Muscle of leg (tissue), 11 donors: ENCODE measurements around the gene MCAT. TPM values are rescaled to one million over a fixed set of nuclear protein-coding genes. Genes with fewer than 3 reads are reported as not detected.

ENCODE experiments used
- DNase-seq: peaks from one replicate; pipeline ENCODE4 v3.0.0; 2013
- H3K27ac ChIP-seq: one replicate; pipeline ENCODE4 v1.5.1; 2013; ENCODE audit warnings: mild to moderate bottlenecking, low read length, control low read depth
- H3K27me3 ChIP-seq: one replicate; pipeline ENCODE4 v1.6.1; 2013; ENCODE audit warnings: low read length; ENCODE audit not compliant: control insufficient read depth, insufficient read depth
- H3K36me3 ChIP-seq: one replicate; pipeline ENCODE4 v1.6.1; 2013; ENCODE audit warnings: low read length; ENCODE audit not compliant: control insufficient read depth, insufficient read depth
- H3K4me1 ChIP-seq: one replicate; pipeline ENCODE4 v1.6.1; 2013; ENCODE audit warnings: low read length; ENCODE audit not compliant: control insufficient read depth, insufficient read depth
- H3K4me3 ChIP-seq: one replicate; pipeline ENCODE4 v1.5.1; 2013; ENCODE audit warnings: low read length, control low read depth
- H3K9me3 ChIP-seq: replicated peaks from 2 replicates; pipeline ENCODE4 v1.6.1; 2013; ENCODE audit warnings: low read depth, low read length; ENCODE audit not compliant: control insufficient read depth
- WGBS: methylation state at CpG from one replicate; pipeline ENCODE4 v1.1.5; 2013; ENCODE audit warnings: missing lambda C conversion rate; ENCODE audit not compliant: insufficient coverage; 5-methylcytosine and 5-hydroxymethylcytosine counted together
- polyA plus RNA-seq, 8 donors: library from polyadenylated mRNA; unstranded; fragments of 120-200 nt; gene quantifications; one replicate each; pipeline versions ENCODE4 v1.2.1 to v1.2.3, GENCODE V29; 2013; ENCODE audit warnings: inconsistent platforms in 1 of 8, low replicate concordance in 1 of 8; ENCODE audit not compliant: insufficient read length in 8 of 8, insufficient read depth in 1 of 8
- total RNA-seq: library from RNA; stranded (reverse); fragments of 120-200 nt; gene quantifications from one replicate; pipeline ENCODE4 v1.2.4, GENCODE V29; 2013

MCAT gene
- total and polyA plus RNA-seq, 9 donors = 9.4 to 13.9 (median 11.6) TPM

- WGBS = 86% methylated on average over 15 of the region's 17 CpGs
- H3K4me3 ChIP-seq = no peak overlapping the region
- peaks cover 40% of the 10 kb centered on the region for H3K4me1 ChIP-seq
- no peak for DNase-seq
- no peak overlapping the region for H3K27ac ChIP-seq
- no peaks in the 10 kb centered on the region for H3K9me3 ChIP-seq
- no peaks in the 10 kb centered on the region for H3K27me3 ChIP-seq
- no peaks in the 10 kb centered on the region for H3K36me3 ChIP-seq
These were observed 15.9 kb downstream of the MCAT start for GRCh38 chr22:43127166-43127908.

DNA sequence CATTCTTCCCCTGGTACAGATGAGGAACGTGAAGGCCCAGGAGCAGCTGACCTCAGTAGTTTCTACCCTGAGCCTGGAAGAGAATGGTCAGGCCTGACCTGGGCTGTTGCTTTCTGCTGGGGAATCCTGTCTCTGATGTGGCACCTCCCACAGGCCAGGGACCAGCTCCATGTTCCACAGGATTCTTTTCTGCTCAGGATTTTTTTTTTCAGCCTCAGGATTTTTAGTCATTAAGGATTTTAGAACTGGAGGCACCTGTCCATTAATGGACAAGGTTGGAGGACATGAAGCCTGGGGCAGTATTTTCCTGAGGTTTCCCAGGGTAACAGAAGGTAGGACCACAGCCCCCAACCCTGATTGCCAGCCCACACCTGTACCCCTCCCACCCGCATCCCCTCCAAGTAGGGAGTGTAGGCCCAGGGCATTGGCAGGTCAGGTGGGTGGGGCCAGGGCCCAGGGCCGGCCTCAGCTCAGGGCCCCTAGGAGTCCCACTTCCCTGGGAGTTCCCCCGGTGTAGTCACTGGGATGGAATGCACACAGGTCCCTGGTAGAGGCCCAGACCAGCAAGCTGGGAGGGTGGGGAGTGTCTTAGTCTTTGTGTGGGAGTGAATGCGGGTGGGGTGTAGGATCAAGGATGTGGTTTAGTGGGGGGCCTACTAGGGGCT lies 16.6 kb downstream of the MCAT start:
- no peaks in the 10 kb centered on the region for H3K36me3 ChIP-seq
- 59% methylated on average over 3 of the region's 5 CpGs for WGBS

DNA sequence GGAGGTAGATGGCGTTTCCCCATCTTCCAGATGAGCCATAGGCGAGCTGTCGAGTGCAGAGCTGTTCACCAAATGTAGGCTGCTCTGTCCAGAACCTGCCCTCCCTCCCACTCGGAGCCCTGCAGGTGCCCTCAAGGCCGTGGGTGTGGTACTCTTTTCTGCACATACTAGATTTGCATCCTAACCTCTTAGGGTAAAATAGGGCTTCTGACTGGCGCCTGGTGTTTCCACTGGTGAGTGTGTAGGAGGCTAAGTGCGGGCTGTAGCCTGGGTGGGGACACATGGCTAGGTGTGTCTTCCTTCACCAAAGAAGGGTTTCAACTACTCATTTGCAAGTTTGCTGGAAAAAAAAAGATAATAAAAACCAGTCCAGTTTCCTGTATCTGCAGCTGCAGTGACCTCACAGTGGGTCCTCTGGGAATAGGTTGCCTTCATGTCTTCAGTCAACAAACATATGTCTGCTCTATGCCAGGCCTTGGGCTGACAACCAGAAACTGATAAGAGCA lies 24.2 kb downstream of the MCAT start:
- WGBS = 67% methylated on average over 1 of the region's 7 CpGs
- no peak for DNase-seq
- Histone ChIP-seq H3K27ac (no peak overlapping the region), H3K4me1 (no peaks in the 10 kb centered on the region), H3K27me3 (peaks cover 10% of the 10 kb centered on the region), H3K36me3 (no peaks in the 10 kb centered on the region), H3K4me3 (no peak overlapping the region), H3K9me3 (no peaks in the 10 kb centered on the region)

More for the DNA sequence above, 16.6 kb downstream of the MCAT start:
- H3K4me3 ChIP-seq = no peak overlapping the region
- no peak for DNase-seq
- no peaks in the 10 kb centered on the region for H3K27me3 ChIP-seq
- no peak overlapping the region for H3K27ac ChIP-seq
- peaks cover 35% of the 10 kb centered on the region for H3K4me1 ChIP-seq
- no peaks in the 10 kb centered on the region for H3K9me3 ChIP-seq

GRCh38 chr22:43118024-43118849 lies 25.0 kb downstream of the MCAT start:
- Histone ChIP-seq H3K27me3 (peaks cover 18% of the 10 kb centered on the region), H3K4me1 (peaks cover 3% of the 10 kb centered on the region), H3K36me3 (no peaks in the 10 kb centered on the region), H3K9me3 (no peaks in the 10 kb centered on the region), H3K4me3 (no peak overlapping the region), H3K27ac (no peak overlapping the region)
- no peak for DNase-seq
- WGBS = 64% methylated on average over 14 of the region's 21 CpGs

GRCh38 chr22:43116932-43117331 lies 26.3 kb downstream of the MCAT start:
- H3K9me3 ChIP-seq = no peaks in the 10 kb centered on the region
- H3K4me3 ChIP-seq = no peak overlapping the region
- H3K36me3 ChIP-seq = no peaks in the 10 kb centered on the region
- 74% methylated on average over 6 of the region's 7 CpGs for WGBS
- peaks cover 30% of the 10 kb centered on the region for H3K27me3 ChIP-seq
- H3K4me1 ChIP-seq = peaks cover 3% of the 10 kb centered on the region
- H3K27ac ChIP-seq = no peak overlapping the region
- no peak for DNase-seq

- no peak overlapping the region for H3K4me3 ChIP-seq
- 40% methylated on average over 5 of the region's 5 CpGs for WGBS
- no peak for DNase-seq
- no peaks in the 10 kb centered on the region for H3K36me3 ChIP-seq
- H3K4me1 ChIP-seq = peaks cover 17% of the 10 kb centered on the region
- no peaks in the 10 kb centered on the region for H3K9me3 ChIP-seq
- H3K27ac ChIP-seq = no peak overlapping the region
- H3K27me3 ChIP-seq = peaks cover 50% of the 10 kb centered on the region
These were observed 28.2 kb downstream of the MCAT start for GRCh38 chr22:43114958-43115357.

DNA sequence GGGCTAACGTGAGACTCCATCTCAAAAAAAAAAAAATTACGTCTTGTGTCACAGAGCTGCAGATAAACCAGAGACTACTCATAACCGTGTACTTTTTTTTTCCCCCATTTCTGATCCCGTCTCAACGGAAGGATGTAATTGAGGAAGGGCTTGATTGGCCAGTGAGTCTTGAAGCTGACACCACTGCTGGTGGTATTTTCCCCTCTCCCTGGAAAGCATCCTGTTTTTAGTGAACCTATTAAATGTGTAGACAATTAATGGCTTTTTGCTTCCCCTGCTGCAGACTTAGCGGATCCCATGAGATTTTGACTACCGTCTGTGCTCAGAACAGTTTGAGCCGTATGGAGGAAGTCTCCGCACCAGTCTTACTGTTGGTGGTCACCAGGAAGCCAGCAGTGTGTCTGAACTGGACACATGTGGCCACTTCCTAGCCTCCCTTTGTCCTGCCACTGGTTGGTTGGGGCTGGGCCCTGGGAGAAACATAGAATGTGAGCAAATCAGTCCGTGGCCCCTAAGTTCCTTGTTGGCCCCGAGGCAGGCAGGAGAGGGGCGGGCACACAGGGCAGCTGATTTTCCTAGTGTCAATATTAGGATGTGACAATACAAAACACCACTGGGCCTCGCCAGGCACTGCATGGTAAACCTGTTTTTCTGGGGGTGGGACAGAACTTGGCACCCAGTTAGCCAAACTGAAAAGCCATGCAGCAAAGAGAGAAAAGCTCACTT lies 29.5 kb downstream of the MCAT start:
- peaks cover 63% of the 10 kb centered on the region for H3K27me3 ChIP-seq

DNA sequence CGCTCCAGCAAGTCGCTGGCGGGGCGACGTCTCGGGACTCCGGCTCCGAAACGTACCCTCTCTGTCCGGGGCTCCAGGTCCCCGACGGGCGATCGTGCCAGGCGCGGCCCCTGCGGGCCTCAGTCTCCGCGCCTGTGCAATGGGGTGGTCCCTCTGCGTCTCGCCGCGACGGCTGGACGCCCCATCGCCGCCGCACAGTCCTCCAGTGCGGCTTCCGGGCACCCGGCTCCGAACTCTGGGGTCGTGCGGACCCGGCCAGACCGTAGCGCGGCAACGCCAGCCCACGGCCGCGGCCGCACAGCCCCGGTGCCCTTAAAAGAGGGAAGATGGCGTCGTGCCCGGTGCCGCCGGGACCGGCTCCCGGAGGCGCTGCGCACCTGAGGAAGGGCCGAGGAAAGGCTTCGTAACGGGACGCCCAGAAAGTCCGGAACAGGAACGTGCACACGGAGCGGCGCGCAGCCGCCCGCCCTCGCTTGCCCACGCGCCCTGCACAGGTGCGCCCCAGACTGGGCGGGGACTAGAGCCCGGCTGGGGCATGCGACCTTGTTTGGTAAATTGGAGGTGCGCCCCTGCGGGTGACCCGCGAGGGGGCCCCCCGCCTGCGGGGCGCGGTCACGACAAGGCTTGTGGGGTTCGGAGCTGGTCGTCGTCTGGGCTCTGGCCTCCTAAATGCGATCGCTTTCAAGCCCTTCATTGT lies 32.1 kb downstream of the MCAT start:
- Histone ChIP-seq H3K27me3 (peaks cover 73% of the 10 kb centered on the region), H3K4me1 (peaks cover 17% of the 10 kb centered on the region), H3K4me3 (peak overlapping the region; percentile 27), H3K27ac (no peak overlapping the region), H3K9me3 (no peaks in the 10 kb centered on the region), H3K36me3 (no peaks in the 10 kb centered on the region)
- no peak for DNase-seq
- whole genome bisulfite sequencing = 1% methylated on average over 84 of the region's 86 CpGs

More for the DNA sequence above, 29.5 kb downstream of the MCAT start:
- H3K9me3 ChIP-seq = no peaks in the 10 kb centered on the region
- H3K27ac ChIP-seq = no peak overlapping the region
- H3K36me3 ChIP-seq = no peaks in the 10 kb centered on the region
- no peak for DNase-seq
- peaks cover 17% of the 10 kb centered on the region for H3K4me1 ChIP-seq
- 49% methylated on average over 8 of the region's 13 CpGs for WGBS
- H3K4me3 ChIP-seq = no peak overlapping the region

- WGBS = 0% methylated on average over 49 of the region's 49 CpGs
- peaks cover 73% of the 10 kb centered on the region for H3K27me3 ChIP-seq
- no peaks in the 10 kb centered on the region for H3K9me3 ChIP-seq
- H3K36me3 ChIP-seq = no peaks in the 10 kb centered on the region
- H3K4me1 ChIP-seq = peaks cover 17% of the 10 kb centered on the region
- H3K4me3 ChIP-seq = peak within 1 kb of the TSS; percentile 27
- DNase-seq = peak; percentile 45
- H3K27ac ChIP-seq = no peak within 1 kb of the TSS
These were observed 32.7 kb downstream of the MCAT start, which contains the start of gene BIK for GRCh38 chr22:43110444-43110926. BIK (plus strand) TSS chr22:43110750; CDS start chr22:43124023, 13,273 bp downstream.
